PC-3 (cell line): Measurements from ENCODE around the gene CYBA. TPM values are rescaled to one million over a fixed set of nuclear protein-coding genes. Genes with fewer than 3 reads are reported as not detected.

Source experiments
- ATAC-seq: fragments of 200-7000 bp; cut with Tn5 transposase; 2 replicates; pipeline ENCODE4 v1.9.1; 2020; ENCODE audit warnings: mild to moderate bottlenecking, moderate library complexity
- BruUV-seq: library from RNA; stranded (reverse); fragments of 400-500 nt; replicated peaks from 2 replicates; lab custom pipeline; 2021; lab: Mats Ljungman, UMichigan
- CTCF ChIA-PET: fragments of 300-600 bp; sonication (Branson Sonifier 250); formaldehyde crosslinking; loops from one replicate; lab custom pipeline; 2022; ENCODE audit warnings: antibody characterized with exemption; lab: Charles Lee
- POLR2A ChIA-PET: fragments of 300-600 bp; sonication (Branson Sonifier 250); formaldehyde crosslinking; loops from one replicate; lab custom pipeline; 2022; ENCODE audit warnings: antibody characterized with exemption; ENCODE audit not compliant: unreplicated experiment; lab: Charles Lee
- DNase-seq: peaks from one replicate; pipeline ENCODE4 v3.0.0-alpha.2; 2015
- H2AFZ ChIP-seq: fragments of 300-600 bp; sonication (generic); 2 replicates; pipeline ENCODE4 v1.6.0; 2016; ENCODE audit warnings: antibody characterized with exemption, low read length
- H3F3A ChIP-seq: fragments of 300-600 bp; sonication (generic); one replicate; pipeline ENCODE4 v1.6.0; 2017; ENCODE audit warnings: antibody characterized with exemption, low read length, control low read depth, mild to moderate bottlenecking; ENCODE audit not compliant: unreplicated experiment
- H3K27ac ChIP-seq: fragments of 300-600 bp; sonication (generic); 2 replicates; pipeline ENCODE4 v1.5.1; 2016; ENCODE audit warnings: mild to moderate bottlenecking, low read length
- H3K27me3 ChIP-seq: fragments of 300-600 bp; sonication (generic); 2 replicates; pipeline ENCODE4 v1.6.1; 2016; ENCODE audit warnings: low read length, mixed read lengths
- H3K36me3 ChIP-seq: fragments of 300-600 bp; sonication (generic); 2 replicates; pipeline ENCODE4 v1.6.1; 2016; ENCODE audit warnings: low read depth, mixed run types, low read length, mixed read lengths
- H3K4me1 ChIP-seq: fragments of 300-600 bp; sonication (generic); 2 replicates; pipeline ENCODE4 v1.5.1; 2016; ENCODE audit warnings: low read length; ENCODE audit not compliant: insufficient read depth
- H3K4me2 ChIP-seq: fragments of 300-600 bp; sonication (generic); 2 replicates; pipeline ENCODE4 v1.6.0; 2016; ENCODE audit warnings: low read length
- H3K4me3 ChIP-seq: fragments of 300-600 bp; sonication (generic); 2 replicates; pipeline ENCODE4 v1.5.1; 2016; ENCODE audit warnings: mild to moderate bottlenecking, low read length, mixed read lengths
- H3K79me2 ChIP-seq: fragments of 300-600 bp; sonication (generic); 2 replicates; pipeline ENCODE4 v1.6.1; 2017; ENCODE audit warnings: low read length, mixed read lengths
- H3K9ac ChIP-seq: fragments of 300-600 bp; sonication (generic); 2 replicates; pipeline ENCODE4 v1.6.0; 2016; ENCODE audit warnings: mild to moderate bottlenecking, low read length
- H3K9me2 ChIP-seq: fragments of 300-600 bp; sonication (generic); replicated peaks from 2 replicates; pipeline ENCODE4 v1.6.1; 2016; ENCODE audit warnings: mixed run types, low read length, mixed read lengths
- H3K9me3 ChIP-seq: fragments of 300-600 bp; sonication (generic); 2 replicates; pipeline ENCODE4 v1.6.1; 2016; ENCODE audit warnings: low read length, mixed read lengths
- H4K20me1 ChIP-seq: fragments of 300-600 bp; sonication (generic); 2 replicates; pipeline ENCODE4 v1.6.1; 2016; ENCODE audit warnings: low read length, mixed read lengths
- EZH2 ChIP-seq: fragments of 300-600 bp; sonication (generic); IDR thresholded peaks from one replicate; pipeline ENCODE4 v1.6.1; 2017; ENCODE audit warnings: antibody characterized with exemption, mild to moderate bottlenecking, low read length; ENCODE audit not compliant: unreplicated experiment
- EZH2phosphoT487 ChIP-seq: fragments of 300-600 bp; sonication (generic); IDR thresholded peaks from 2 replicates; pipeline ENCODE4 v1.6.1; 2018; ENCODE audit warnings: mild to moderate bottlenecking, antibody characterized with exemption, low read length, borderline replicate concordance
- intact Hi-C: fragments of 100-400 bp; cut with micrococcal nuclease; formaldehyde crosslinking; loops from 2 replicates; pipeline ENCODE4 v1.9.0; 2023
- total RNA-seq: library from RNA; depleted of rRNA; stranded (reverse); fragments of >200 nt; gene quantifications from 2 replicates; pipeline ENCODE4 v1.2.3, GENCODE V29; 2014
- TF ChIP-seq, protein P1 (sequence below): fragments of 300-600 bp; sonication (generic); conservative IDR thresholded peaks from 2 replicates; pipeline ENCODE4 v1.5.1; 2017; ENCODE audit warnings: antibody characterized with exemption, low read depth, mild to moderate bottlenecking, low read length

CYBA gene
- total RNA-seq, 1 experiment from 2014 or later, result not detected

DNA sequence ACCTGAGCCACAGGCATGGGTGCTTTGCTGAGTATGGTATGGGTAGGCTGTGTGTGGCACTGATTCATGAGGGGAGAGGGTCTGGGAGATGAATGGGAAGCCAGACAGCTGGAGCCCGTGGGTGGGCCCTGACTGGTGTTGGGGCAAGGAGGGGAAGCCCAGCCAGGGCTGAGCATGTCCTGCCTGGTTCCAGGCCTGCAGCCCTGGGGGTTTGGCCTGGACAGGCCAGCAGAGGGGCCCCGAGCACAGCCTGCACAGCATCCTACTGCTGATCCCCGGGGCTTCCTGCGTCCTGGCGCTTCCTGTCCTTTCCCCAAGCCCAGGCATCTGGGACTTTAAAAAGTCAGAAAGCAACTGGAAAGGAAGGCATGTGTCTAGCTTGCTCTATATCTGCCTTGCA lies 16.6 kb upstream of the CYBA start:
- Histone ChIP-seq H3K36me3 (no peaks in the 10 kb centered on the region), H3K79me2 (peaks cover 4% of the 10 kb centered on the region), H3F3A (no peaks in the 10 kb centered on the region), H4K20me1 (no peaks in the 10 kb centered on the region), H3K4me2 (no peak overlapping the region), H3K27me3 (no peaks in the 10 kb centered on the region), H3K4me3 (no peak overlapping the region), H3K27ac (no peak overlapping the region), H3K4me1 (no peaks in the 10 kb centered on the region), H3K9me2 (no peaks in the 10 kb centered on the region), H2AFZ (no peak overlapping the region), H3K9me3 (no peaks in the 10 kb centered on the region), H3K9ac (no peak overlapping the region)
- ChIA-PET CTCF (no interaction called here), POLR2A (no interaction called here)
- no TSS peak for BruUV-seq
- no peak for ATAC-seq
- no peak for DNase-seq
- TF ChIP-seq EZH2phosphoT487 (no peak), EZH2 (no peak)
- TF ChIP-seq, protein P1, sequence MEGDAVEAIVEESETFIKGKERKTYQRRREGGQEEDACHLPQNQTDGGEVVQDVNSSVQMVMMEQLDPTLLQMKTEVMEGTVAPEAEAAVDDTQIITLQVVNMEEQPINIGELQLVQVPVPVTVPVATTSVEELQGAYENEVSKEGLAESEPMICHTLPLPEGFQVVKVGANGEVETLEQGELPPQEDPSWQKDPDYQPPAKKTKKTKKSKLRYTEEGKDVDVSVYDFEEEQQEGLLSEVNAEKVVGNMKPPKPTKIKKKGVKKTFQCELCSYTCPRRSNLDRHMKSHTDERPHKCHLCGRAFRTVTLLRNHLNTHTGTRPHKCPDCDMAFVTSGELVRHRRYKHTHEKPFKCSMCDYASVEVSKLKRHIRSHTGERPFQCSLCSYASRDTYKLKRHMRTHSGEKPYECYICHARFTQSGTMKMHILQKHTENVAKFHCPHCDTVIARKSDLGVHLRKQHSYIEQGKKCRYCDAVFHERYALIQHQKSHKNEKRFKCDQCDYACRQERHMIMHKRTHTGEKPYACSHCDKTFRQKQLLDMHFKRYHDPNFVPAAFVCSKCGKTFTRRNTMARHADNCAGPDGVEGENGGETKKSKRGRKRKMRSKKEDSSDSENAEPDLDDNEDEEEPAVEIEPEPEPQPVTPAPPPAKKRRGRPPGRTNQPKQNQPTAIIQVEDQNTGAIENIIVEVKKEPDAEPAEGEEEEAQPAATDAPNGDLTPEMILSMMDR, result no peak
- intact Hi-C loops, result no loop called here

DNA sequence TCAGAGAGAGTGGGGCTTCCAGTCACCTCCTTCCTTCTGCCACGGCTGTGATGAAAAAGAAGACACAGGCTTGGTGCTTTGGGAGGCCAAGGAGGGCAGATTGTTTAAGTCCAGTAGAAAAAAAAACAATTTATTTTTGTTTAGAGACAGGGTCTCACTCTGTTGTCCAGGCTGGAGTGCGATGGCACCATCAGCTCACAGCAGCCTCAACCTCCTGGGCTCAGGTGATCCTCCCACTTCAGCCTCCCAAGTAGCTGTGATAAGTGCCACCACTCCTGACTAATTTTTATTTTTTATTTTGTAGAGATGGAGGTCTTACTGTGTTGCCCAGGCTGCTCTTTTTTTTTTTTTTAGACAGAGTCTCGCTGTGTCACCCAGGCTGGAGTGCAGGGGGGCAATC lies 14.7 kb upstream of the CYBA start:
- H3K4me3 ChIP-seq, result no peak overlapping the region
- H2AFZ ChIP-seq, result no peak overlapping the region
- H3F3A ChIP-seq, result no peaks in the 10 kb centered on the region
- H3K4me1 ChIP-seq, result no peaks in the 10 kb centered on the region; the same call in 1 of the 2 replicates
- ATAC-seq, result no peak
- CTCF ChIA-PET, result no interaction called here
- no peaks in the 10 kb centered on the region for H3K9me2 ChIP-seq
- TF ChIP-seq EZH2 (no peak), EZH2phosphoT487 (no peak)
- TF ChIP-seq, protein P1, result no peak
- H3K79me2 ChIP-seq, result peaks cover 18% of the 10 kb centered on the region
- no peaks in the 10 kb centered on the region for H3K36me3 ChIP-seq
- POLR2A ChIA-PET, result no interaction called here
- intact Hi-C loops, result no loop called here
- no peak overlapping the region for H3K27ac ChIP-seq
- no peak overlapping the region for H3K9ac ChIP-seq
- BruUV-seq, result no TSS peak
- 0 out of 2 replicates have a peak, but pooled peaks cover 3% of the 10 kb centered on the region for H4K20me1 ChIP-seq
- DNase-seq, result no peak
- no peaks in the 10 kb centered on the region for H3K9me3 ChIP-seq
- H3K4me2 ChIP-seq, result no peak overlapping the region
- no peaks in the 10 kb centered on the region for H3K27me3 ChIP-seq

DNA sequence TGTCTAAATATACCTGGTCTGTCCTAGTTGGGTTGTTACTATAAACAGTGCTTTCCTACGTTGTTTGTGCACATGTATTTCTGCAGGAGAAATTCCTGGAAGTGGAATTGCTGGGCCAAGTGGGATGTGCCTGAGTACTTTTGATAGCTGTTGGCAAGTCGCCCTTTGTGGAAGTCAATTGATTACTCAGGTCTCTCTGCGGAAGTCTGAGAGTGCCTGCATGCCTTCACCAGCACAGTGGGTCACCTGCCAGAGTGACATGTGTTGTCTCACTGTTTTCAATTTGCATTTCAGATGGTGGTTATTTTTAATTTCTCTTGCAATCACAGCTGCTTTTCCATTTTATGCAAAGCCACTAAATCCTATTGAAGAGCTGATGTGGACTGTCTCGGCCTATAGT lies 14.3 kb upstream of the CYBA start:
- TF ChIP-seq EZH2phosphoT487, result no peak
- TF ChIP-seq, protein P1, result no peak
- ChIA-PET CTCF (no interaction called here), POLR2A (no interaction called here)
- no peak for ATAC-seq
- H3K36me3 ChIP-seq, result no peaks in the 10 kb centered on the region
- H2AFZ ChIP-seq, result no peak overlapping the region
- no TSS peak for BruUV-seq
- no peaks in the 10 kb centered on the region for H3F3A ChIP-seq
- no peak overlapping the region for H3K9ac ChIP-seq
- no peak overlapping the region for H3K27ac ChIP-seq
- H3K4me1 ChIP-seq, result no peaks in the 10 kb centered on the region; the same call in 1 of the 2 replicates
- no peak overlapping the region for H3K4me2 ChIP-seq
- H3K9me3 ChIP-seq, result no peaks in the 10 kb centered on the region
- intact Hi-C loops, result no loop called here
- no peaks in the 10 kb centered on the region for H3K27me3 ChIP-seq
- no peak for DNase-seq
- no peak overlapping the region for H3K4me3 ChIP-seq
- H3K9me2 ChIP-seq, result no peaks in the 10 kb centered on the region
- H4K20me1 ChIP-seq, result 0 out of 2 replicates have a peak, but pooled peaks cover 3% of the 10 kb centered on the region
- H3K79me2 ChIP-seq, result peaks cover 18% of the 10 kb centered on the region
